ENCODE data around the gene RYR1. TPM values are rescaled to one million over a fixed set of nuclear protein-coding genes. Genes with fewer than 3 reads are reported as not detected.

RYR1 gene
- total and polyA plus RNA-seq, 2 of the 8 experiments (the other 6 are each of a cell fraction or from before 2014, with no cell fraction given), result 5.8 to 11.8 TPM

DNA sequence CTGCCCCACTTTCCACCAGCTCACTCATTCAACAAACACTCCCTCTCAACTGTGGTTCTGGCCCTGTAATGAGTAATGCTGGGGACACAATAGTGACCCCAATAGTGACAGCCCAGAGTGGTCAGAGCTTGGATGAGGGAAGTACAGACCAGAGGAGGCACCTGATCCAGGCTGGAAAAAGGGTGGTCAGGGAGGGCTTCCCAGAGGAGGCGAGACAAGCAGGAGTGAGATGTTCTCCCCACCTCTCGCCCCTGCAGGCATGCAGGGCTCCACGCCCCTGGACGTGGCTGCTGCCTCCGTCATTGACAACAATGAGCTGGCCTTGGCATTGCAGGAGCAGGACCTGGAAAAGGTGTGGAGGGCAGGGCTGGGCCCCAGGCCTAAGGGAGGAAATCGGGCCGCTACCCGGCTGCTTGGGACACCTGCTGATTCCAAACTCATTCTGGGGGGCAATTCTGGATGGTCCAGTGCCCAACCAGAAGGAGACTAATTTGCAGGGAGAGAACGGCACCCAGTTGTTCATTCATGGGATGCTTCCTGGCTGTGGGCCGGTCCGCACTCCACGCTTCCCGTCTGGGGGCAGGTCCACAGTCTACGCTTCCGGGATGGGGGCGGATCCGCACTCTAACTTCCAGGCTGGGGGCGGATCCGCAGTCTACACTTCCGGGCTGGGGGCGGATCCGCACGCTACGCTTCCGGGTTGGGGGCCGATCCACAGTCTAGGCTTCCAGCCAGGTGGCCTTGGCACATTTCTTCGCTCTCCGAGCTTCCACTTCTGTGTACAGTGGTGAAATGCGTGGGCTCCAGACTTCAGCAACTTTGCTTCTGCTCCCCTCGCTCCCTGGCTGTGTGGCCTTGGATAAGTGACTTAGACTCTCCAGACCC, 63.4 kb downstream of the RYR1 start (continued):
- no peak for TF ChIP-seq RNF2 (IDR thresholded peaks at IDR 0.05; ENCODE audit: borderline replicate concordance, low read depth, low read length, missing control alignments, poor library complexity, severe bottlenecking)
